HG03575 (cell line): ENCODE data around the gene CDK10.

Experiments used
- ATAC-seq: cut with Tn5 transposase; IDR thresholded peaks from one replicate; pipeline ENCODE4 v1.9.1; 2021; ENCODE audit not compliant: unreplicated experiment, insufficient number of reproducible peaks, low FRiP score; ENCODE audit errors: extremely low read depth

CDK10 gene

GRCh38 chr16:89708481-89708931, 22.0 kb downstream of the CDK10 start:
- no peak for ATAC-seq

GRCh38 chr16:89709166-89709565, 22.7 kb downstream of the CDK10 start:
- no peak for ATAC-seq

- ATAC-seq: no peak
These were observed 23.4 kb downstream of the CDK10 start for GRCh38 chr16:89709716-89710432.

GRCh38 chr16:89710709-89711564, 24.4 kb downstream of the CDK10 start:
- no peak for ATAC-seq

- ATAC-seq: no peak
These were observed 25.2 kb downstream of the CDK10 start for GRCh38 chr16:89711601-89712273.

GRCh38 chr16:89712274-89712781, 25.8 kb downstream of the CDK10 start:
- no peak for ATAC-seq

- ATAC-seq: no peak
These were observed 30.0 kb downstream of the CDK10 start for GRCh38 chr16:89716493-89716892.

- no peak for ATAC-seq
These were observed 30.6 kb downstream of the CDK10 start for GRCh38 chr16:89716916-89717687.

GRCh38 chr16:89717688-89718505, 31.4 kb downstream of the CDK10 start:
- ATAC-seq: no peak

GRCh38 chr16:89720551-89720812, 34.0 kb downstream of the CDK10 start:
- ATAC-seq: no peak

GRCh38 chr16:89720813-89721545, 34.5 kb downstream of the CDK10 start, which contains the start of the genes VPS9D1 and ZNF276:
VPS9D1 (minus strand) TSS chr16:89720898; CDS start chr16:89720861, 37 bp downstream.
ZNF276 (plus strand) TSS chr16:89721537; CDS start chr16:89721641, 104 bp downstream.
- no peak for ATAC-seq

GRCh38 chr16:89721546-89722391, 35.3 kb downstream of the CDK10 start:
- no peak for ATAC-seq

- ATAC-seq: no peak
These were observed 36.1 kb downstream of the CDK10 start for GRCh38 chr16:89722392-89723278.

GRCh38 chr16:89723279-89724250, 37.1 kb downstream of the CDK10 start:
- ATAC-seq: no peak
